ENCODE data around the gene ZCCHC14.

Gene ZCCHC14

DNA sequence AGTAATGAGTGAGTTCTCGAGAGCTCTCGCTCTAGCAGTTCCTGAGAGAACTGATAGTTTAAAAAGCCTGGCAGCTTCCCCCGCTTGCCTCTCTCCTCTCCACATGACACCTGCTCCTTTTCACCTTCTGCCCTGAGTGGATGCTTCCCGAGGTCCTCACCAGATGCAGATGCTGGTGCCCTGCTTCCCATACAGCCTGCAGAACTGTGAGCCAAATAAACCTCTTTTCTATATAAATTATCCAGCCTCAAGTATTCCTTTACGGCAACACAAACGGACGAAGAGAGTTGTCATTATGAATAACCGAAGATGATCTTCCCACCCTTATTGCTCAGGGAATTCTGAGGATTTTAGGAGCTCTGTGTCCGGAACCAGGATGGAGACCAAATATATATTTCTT is 41.9 kb upstream of the ZCCHC14 start:
- Mint-ChIP-seq H3K36me3 (ENCODE audit: low read depth) (peaks cover 6% of the 10 kb centered on the region), H3K27me3 (ENCODE audit: low read depth, poor library complexity) (peaks cover 34% of the 10 kb centered on the region), H3K4me3 (no peak overlapping the region), H3K4me1 (peaks cover 21% of the 10 kb centered on the region), H3K27ac (no peak overlapping the region), H3K9me3 (peaks cover 64% of the 10 kb centered on the region)
- no peak for DNase-seq
- no peak for TF ChIP-seq CTCF (IDR thresholded peaks at IDR 0.05)

DNA sequence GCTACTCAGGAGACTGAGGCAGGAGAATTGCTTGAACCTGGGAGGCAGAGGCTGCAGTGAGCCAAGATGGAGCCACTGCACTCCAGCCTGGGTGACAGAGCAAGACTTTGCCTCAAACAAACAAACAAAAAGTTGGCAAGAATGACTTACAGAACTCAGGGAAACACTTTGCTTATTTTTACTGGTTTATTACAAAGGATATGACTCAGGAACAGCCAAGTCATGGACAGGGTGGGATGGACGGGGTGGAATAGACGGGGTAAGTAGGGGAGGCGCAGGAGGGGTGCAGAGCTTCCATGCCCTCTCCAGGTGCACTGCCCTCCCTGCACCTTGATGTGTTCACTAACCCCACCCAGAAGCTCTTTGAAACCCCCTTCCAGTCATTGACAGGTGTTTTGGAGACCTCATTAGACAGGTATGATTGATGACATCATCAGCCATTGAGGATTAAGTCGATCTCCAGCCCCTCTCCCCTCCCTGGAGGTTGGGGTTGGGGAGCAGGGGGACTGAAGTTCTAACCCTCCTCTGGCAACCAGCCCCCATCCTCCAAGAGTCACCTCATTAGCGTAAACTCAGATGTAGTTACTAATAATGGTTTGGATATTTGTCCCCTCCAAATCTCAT is 41.3 kb upstream of the ZCCHC14 start:
- Mint-ChIP-seq H3K27me3 (ENCODE audit: low read depth, poor library complexity) (peaks cover 37% of the 10 kb centered on the region), H3K4me3 (no peak overlapping the region), H3K4me1 (peaks cover 15% of the 10 kb centered on the region), H3K36me3 (ENCODE audit: low read depth) (peaks cover 6% of the 10 kb centered on the region), H3K27ac (no peak overlapping the region), H3K9me3 (peaks cover 70% of the 10 kb centered on the region)
- TF ChIP-seq CTCF (IDR thresholded peaks at IDR 0.05): no peak
- DNase-seq: no peak

GRCh38 chr16:87533061-87533460 is 40.2 kb upstream of the ZCCHC14 start:
- Mint-ChIP-seq H3K27ac (no peak overlapping the region), H3K9me3 (peaks cover 72% of the 10 kb centered on the region), H3K4me3 (no peak overlapping the region), H3K36me3 (ENCODE audit: low read depth) (peaks cover 6% of the 10 kb centered on the region), H3K4me1 (peaks cover 4% of the 10 kb centered on the region), H3K27me3 (ENCODE audit: low read depth, poor library complexity) (peaks cover 39% of the 10 kb centered on the region)
- TF ChIP-seq CTCF (IDR thresholded peaks at IDR 0.05): no peak
- no peak for DNase-seq

- Mint-ChIP-seq H3K4me3 (no peak overlapping the region), H3K27ac (no peak overlapping the region), H3K4me1 (peaks cover 4% of the 10 kb centered on the region), H3K9me3 (peaks cover 63% of the 10 kb centered on the region), H3K36me3 (ENCODE audit: low read depth) (peaks cover 6% of the 10 kb centered on the region), H3K27me3 (ENCODE audit: low read depth, poor library complexity) (peaks cover 32% of the 10 kb centered on the region)
- no peak for DNase-seq
- no peak for TF ChIP-seq CTCF (IDR thresholded peaks at IDR 0.05)
Observed at GRCh38 chr16:87531418-87531817, 38.6 kb upstream of the ZCCHC14 start.

- DNase-seq: no peak
- Mint-ChIP-seq H3K4me1 (peaks cover 4% of the 10 kb centered on the region), H3K4me3 (no peak overlapping the region), H3K9me3 (peaks cover 40% of the 10 kb centered on the region), H3K27me3 (ENCODE audit: low read depth, poor library complexity) (peaks cover 27% of the 10 kb centered on the region), H3K27ac (no peak overlapping the region), H3K36me3 (ENCODE audit: low read depth) (no peaks in the 10 kb centered on the region)
- no peak for TF ChIP-seq CTCF (IDR thresholded peaks at IDR 0.05)
Observed at GRCh38 chr16:87528690-87529579, 36.1 kb upstream of the ZCCHC14 start.
